Upper lobe of right lung (tissue), 1 donor: ENCODE measurements around the gene MYO5B. TPM values are rescaled to one million over a fixed set of nuclear protein-coding genes. Genes with fewer than 3 reads are reported as not detected.

Experiments used
- ATAC-seq: fragments of 200-7000 bp; cut with Tn5 transposase; one replicate; pipeline ENCODE4 v1.9.1; 2020; ENCODE audit warnings: mild to moderate bottlenecking, moderate library complexity
- DNase-seq: peaks from one replicate; pipeline ENCODE4 v3.0.0-alpha.2; 2020
- H3K27ac ChIP-seq: fragments of 200-600 bp; one replicate; pipeline ENCODE4 v1.8.0; 2022
- H3K27me3 ChIP-seq: fragments of 200-600 bp; one replicate; pipeline ENCODE4 v1.8.0; 2022; ENCODE audit warnings: mild to moderate bottlenecking
- H3K36me3 ChIP-seq: fragments of 200-600 bp; one replicate; pipeline ENCODE4 v1.8.0; 2022
- H3K4me1 ChIP-seq: fragments of 200-600 bp; one replicate; pipeline ENCODE4 v1.8.0; 2022
- H3K4me3 ChIP-seq: fragments of 200-600 bp; one replicate; pipeline ENCODE4 v1.8.0; 2022; ENCODE audit warnings: mild to moderate bottlenecking
- H3K9me3 ChIP-seq: fragments of 200-600 bp; one replicate; pipeline ENCODE4 v1.8.0; 2022
- intact Hi-C: fragments of 100-400 bp; cut with DNase I; formaldehyde crosslinking; loops from one replicate; pipeline ENCODE4 v1.11.0; 2022
- total RNA-seq: library from RNA; stranded (reverse); fragmentation: NEBNext Ultra II Directional; extraction: Animal tissue kit (Norgen Biotek cat#: 25700); gene quantifications from one replicate; pipeline ENCODE4 v1.2.1, GENCODE V29; 2021
- TF ChIP-seq, protein P1 (sequence below): fragments of 200-600 bp; IDR thresholded peaks from one replicate; pipeline ENCODE4 v1.8.0; 2022; ENCODE audit warnings: antibody characterized with exemption
- donor health status: DM: no; HTN: yes; CAD: no; lungs with severe emphysema.

Gene MYO5B
- total RNA-seq, 1 donor from 2014 or later = 31.6 TPM

DNA sequence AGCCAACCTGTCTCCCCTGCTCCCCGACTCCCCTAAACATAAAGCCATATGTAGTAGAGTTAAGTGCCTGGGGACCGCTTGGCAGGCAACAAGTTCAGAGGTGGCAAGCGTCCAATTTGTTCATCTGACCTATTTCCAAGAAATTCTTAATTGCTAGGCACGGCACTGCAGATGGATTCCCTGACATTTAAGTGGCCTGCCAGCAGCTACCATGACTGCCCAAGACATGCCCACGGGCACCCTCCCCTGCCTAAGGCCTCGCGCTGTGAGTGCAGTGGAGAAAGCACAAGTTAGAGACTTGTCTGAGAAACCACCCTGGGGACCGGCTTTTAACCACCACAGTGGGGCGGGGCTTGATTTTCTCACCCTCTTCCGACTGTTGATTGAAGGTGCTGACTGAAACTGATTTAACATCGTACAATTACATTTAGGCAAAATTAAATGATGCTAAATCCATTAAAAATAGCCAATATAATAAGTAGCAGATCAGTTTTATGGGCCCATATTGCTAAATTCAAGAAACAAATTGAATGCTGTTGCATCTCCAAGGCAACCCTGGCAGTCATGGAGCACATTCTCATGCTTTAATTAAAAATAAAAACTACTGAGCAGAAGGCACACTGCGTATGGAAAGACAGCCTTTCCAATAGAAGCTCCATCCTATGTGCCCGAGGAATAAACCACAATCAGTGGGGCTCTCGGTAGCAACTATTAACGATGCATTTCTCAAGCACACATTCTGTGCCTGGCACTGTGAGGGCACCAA, 218.0 kb downstream of the MYO5B start:
- Histone ChIP-seq H3K4me3 (no peak overlapping the region), H3K4me1 (no peaks in the 10 kb centered on the region), H3K9me3 (no peaks in the 10 kb centered on the region), H3K27ac (no peak overlapping the region), H3K36me3 (no peaks in the 10 kb centered on the region), H3K27me3 (no peaks in the 10 kb centered on the region)
- TF ChIP-seq, protein P1, sequence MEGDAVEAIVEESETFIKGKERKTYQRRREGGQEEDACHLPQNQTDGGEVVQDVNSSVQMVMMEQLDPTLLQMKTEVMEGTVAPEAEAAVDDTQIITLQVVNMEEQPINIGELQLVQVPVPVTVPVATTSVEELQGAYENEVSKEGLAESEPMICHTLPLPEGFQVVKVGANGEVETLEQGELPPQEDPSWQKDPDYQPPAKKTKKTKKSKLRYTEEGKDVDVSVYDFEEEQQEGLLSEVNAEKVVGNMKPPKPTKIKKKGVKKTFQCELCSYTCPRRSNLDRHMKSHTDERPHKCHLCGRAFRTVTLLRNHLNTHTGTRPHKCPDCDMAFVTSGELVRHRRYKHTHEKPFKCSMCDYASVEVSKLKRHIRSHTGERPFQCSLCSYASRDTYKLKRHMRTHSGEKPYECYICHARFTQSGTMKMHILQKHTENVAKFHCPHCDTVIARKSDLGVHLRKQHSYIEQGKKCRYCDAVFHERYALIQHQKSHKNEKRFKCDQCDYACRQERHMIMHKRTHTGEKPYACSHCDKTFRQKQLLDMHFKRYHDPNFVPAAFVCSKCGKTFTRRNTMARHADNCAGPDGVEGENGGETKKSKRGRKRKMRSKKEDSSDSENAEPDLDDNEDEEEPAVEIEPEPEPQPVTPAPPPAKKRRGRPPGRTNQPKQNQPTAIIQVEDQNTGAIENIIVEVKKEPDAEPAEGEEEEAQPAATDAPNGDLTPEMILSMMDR = no peak
- ATAC-seq = peak; percentile 57
- intact Hi-C loops = no loop called here
- DNase-seq = no peak

DNA sequence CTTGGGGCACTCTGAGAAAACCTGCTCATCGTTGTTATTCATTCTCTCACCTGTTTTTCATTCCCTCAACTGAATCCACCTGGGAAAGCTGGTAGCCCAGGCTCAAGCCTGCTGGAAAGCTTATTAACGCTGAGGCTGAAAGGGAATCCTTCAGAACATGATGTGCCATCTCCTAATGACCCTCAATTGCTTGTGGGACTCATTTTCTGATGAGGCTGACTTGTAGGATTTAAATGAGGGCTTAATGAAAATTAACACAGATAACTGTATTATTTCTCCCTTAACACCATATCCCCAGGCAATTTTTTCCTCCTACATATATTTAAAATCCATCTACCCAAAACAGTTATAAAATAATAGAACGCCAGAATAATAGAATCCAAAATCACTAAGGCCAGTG, 218.9 kb downstream of the MYO5B start:
- ATAC-seq (no peak), DNase-seq (no peak)
- intact Hi-C loops = no loop called here
- no peak overlapping the region for H3K4me3 ChIP-seq
- TF ChIP-seq, protein P1 = no peak
- H3K36me3 ChIP-seq = no peaks in the 10 kb centered on the region
- no peaks in the 10 kb centered on the region for H3K9me3 ChIP-seq
- no peak overlapping the region for H3K27ac ChIP-seq
- H3K27me3 ChIP-seq = no peaks in the 10 kb centered on the region
- no peaks in the 10 kb centered on the region for H3K4me1 ChIP-seq

- no peak for DNase-seq
- no peaks in the 10 kb centered on the region for H3K36me3 ChIP-seq
- intact Hi-C loops = no loop called here
- H3K27me3 ChIP-seq = no peaks in the 10 kb centered on the region
- no peak overlapping the region for H3K4me3 ChIP-seq
- no peak for ATAC-seq
- TF ChIP-seq, protein P1 = no peak
- H3K27ac ChIP-seq = no peak overlapping the region
- H3K4me1 ChIP-seq = no peaks in the 10 kb centered on the region
- H3K9me3 ChIP-seq = no peaks in the 10 kb centered on the region
Observed at GRCh38 chr18:49974079-49974478, 220.9 kb downstream of the MYO5B start.

- Histone ChIP-seq H3K27me3 (no peaks in the 10 kb centered on the region), H3K4me3 (no peak overlapping the region), H3K27ac (no peak overlapping the region), H3K9me3 (no peaks in the 10 kb centered on the region), H3K36me3 (no peaks in the 10 kb centered on the region), H3K4me1 (no peaks in the 10 kb centered on the region)
- ATAC-seq (no peak), DNase-seq (no peak)
- intact Hi-C loops = no loop called here
- TF ChIP-seq, protein P1 = no peak
Observed at GRCh38 chr18:49973592-49973991, 221.4 kb downstream of the MYO5B start.

GRCh38 chr18:49972535-49972934, 222.4 kb downstream of the MYO5B start:
- DNase-seq (no peak), ATAC-seq (no peak)
- Histone ChIP-seq H3K4me1 (no peaks in the 10 kb centered on the region), H3K4me3 (no peak overlapping the region), H3K27ac (no peak overlapping the region), H3K36me3 (no peaks in the 10 kb centered on the region), H3K9me3 (no peaks in the 10 kb centered on the region), H3K27me3 (no peaks in the 10 kb centered on the region)
- intact Hi-C loops = no loop called here
- TF ChIP-seq, protein P1 = no peak

DNA sequence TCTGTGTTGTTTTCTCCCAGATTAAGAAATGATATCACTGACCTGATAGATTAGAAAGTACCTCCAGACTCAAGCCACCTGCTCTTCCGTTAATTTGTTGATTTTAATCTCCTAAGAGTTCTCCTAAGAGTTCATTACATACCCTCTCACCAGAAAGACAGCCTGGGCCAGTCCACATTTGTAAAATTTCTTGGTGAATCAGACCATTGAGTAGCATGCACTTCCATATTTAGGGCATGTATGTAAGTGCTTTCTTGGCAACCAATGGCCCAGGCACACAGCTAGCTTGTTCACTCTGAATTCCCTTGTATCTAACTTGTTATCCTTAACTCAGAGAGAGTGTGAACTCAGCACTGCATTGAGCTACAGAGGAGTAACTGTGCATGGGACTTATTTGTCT, 223.5 kb downstream of the MYO5B start:
- intact Hi-C loops = no loop called here
- no peak for ATAC-seq
- H3K27me3 ChIP-seq = no peaks in the 10 kb centered on the region
- no peaks in the 10 kb centered on the region for H3K9me3 ChIP-seq
- H3K4me3 ChIP-seq = no peak overlapping the region
- TF ChIP-seq, protein P1 = no peak
- no peak overlapping the region for H3K27ac ChIP-seq
- H3K36me3 ChIP-seq = no peaks in the 10 kb centered on the region
- DNase-seq = no peak
- H3K4me1 ChIP-seq = no peaks in the 10 kb centered on the region
